Epithelial cell of proximal tubule (primary cell): ENCODE results near the gene MAGI1. TPM values are rescaled to one million over a fixed set of nuclear protein-coding genes. Genes with fewer than 3 reads are reported as not detected.

Source experiments
- DNase-seq: peaks from one replicate; pipeline ENCODE4 v3.0.0-alpha.2; 2011; ENCODE audit warnings: low read depth
- H3K4me3 ChIP-seq: 2 replicates; pipeline ENCODE4 v1.5.1; 2011; ENCODE audit warnings: low read depth, mild to moderate bottlenecking, low read length
- total RNA-seq: library from RNA; depleted of rRNA; stranded (reverse); fragments of >200 nt; gene quantifications from 2 replicates; pipeline ENCODE4 v1.2.3, GENCODE V29; 2015
- TF ChIP-seq, protein P1 (sequence below): conservative IDR thresholded peaks from 2 replicates; pipeline ENCODE4 v1.5.1; 2012; ENCODE audit warnings: low read depth, mild to moderate bottlenecking, low read length

MAGI1 gene
- total RNA-seq, 1 donor from 2014 or later: 9.6 TPM

DNA sequence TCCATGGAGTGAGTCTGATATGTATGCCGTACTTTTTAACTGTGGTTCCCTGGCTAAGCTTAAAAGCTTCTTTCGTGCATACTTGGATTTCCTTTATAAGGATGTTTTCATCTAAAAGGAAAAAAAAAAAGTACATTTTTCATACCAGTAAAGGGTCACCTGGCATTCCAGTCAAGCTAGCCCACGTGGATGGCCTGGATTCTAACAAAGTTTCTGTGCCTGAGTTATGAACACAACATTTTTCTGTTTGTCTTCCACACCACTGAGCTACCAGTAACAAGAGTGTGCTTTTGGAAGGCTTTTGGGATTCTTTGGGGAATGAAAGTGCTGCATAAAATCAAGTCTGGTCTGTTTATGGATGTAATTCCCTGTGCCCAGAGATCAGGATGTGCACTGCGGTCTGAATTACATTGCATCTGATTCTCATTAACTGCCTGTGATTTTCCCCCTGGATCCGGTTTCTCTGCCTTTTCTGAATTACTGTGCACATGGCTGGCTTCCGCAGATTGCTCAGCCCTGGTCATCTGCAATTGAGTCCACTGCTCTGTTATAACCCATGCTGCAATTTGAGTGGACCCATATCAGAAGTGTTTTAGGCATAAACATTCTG lies 38.2 kb upstream of the MAGI1 start:
- DNase-seq: no peak
- H3K4me3 ChIP-seq: no peak overlapping the region
- TF ChIP-seq, protein P1, sequence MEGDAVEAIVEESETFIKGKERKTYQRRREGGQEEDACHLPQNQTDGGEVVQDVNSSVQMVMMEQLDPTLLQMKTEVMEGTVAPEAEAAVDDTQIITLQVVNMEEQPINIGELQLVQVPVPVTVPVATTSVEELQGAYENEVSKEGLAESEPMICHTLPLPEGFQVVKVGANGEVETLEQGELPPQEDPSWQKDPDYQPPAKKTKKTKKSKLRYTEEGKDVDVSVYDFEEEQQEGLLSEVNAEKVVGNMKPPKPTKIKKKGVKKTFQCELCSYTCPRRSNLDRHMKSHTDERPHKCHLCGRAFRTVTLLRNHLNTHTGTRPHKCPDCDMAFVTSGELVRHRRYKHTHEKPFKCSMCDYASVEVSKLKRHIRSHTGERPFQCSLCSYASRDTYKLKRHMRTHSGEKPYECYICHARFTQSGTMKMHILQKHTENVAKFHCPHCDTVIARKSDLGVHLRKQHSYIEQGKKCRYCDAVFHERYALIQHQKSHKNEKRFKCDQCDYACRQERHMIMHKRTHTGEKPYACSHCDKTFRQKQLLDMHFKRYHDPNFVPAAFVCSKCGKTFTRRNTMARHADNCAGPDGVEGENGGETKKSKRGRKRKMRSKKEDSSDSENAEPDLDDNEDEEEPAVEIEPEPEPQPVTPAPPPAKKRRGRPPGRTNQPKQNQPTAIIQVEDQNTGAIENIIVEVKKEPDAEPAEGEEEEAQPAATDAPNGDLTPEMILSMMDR: no peak

- TF ChIP-seq, protein P1: no peak
- DNase-seq: no peak
- no peak overlapping the region for H3K4me3 ChIP-seq
Observed at GRCh38 chr3:66075281-66075680, 36.6 kb upstream of the MAGI1 start.

DNA sequence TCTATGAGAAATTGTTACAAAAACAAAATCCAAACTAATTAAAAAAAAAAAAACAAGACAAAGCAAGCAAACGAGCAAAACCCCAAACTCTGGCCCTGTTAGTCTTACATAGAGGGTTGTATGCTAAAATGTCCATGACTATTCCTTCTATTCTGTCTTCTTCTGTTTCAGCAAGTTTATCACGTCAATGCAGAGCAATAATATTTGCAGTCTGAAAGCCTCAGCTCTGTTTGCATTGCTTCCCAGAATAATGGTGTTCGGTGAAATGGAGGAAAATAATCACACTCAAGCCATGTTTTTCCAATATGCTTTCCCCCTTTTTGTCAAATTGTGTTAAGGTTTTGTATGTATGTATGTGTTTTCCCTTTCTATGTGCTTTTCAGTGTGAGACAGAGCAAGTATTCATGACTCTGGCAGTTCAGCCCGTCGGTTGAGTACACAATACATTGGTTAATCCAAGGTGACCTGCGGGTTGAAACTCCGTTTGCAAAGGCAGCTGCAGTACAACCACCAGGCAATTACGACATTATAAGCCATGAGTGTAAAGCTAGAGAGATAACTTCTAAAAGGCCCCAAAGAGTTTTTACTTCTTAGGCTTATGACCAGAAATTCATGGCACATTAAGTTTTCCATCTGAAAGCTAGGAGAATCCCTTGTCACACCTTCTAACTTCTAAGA lies 34.9 kb upstream of the MAGI1 start:
- TF ChIP-seq, protein P1: no peak
- no peak overlapping the region for H3K4me3 ChIP-seq
- DNase-seq: no peak

- no peak overlapping the region for H3K4me3 ChIP-seq
- no peak for DNase-seq
- TF ChIP-seq, protein P1: no peak
Observed at GRCh38 chr3:66068255-66068654, 29.5 kb upstream of the MAGI1 start.

GRCh38 chr3:66066963-66067617 lies 28.4 kb upstream of the MAGI1 start:
- no peak for DNase-seq
- TF ChIP-seq, protein P1: no peak
- no peak overlapping the region for H3K4me3 ChIP-seq

GRCh38 chr3:66055289-66055688 lies 16.6 kb upstream of the MAGI1 start:
- TF ChIP-seq, protein P1: no peak
- no peak for DNase-seq
- H3K4me3 ChIP-seq: no peak overlapping the region
